ENCODE results near the gene UGT1A5. TPM values are rescaled to one million over a fixed set of nuclear protein-coding genes. Genes with fewer than 3 reads are reported as not detected.

UGT1A5 gene
- total and polyA plus RNA-seq, 8 donors = not detected

DNA sequence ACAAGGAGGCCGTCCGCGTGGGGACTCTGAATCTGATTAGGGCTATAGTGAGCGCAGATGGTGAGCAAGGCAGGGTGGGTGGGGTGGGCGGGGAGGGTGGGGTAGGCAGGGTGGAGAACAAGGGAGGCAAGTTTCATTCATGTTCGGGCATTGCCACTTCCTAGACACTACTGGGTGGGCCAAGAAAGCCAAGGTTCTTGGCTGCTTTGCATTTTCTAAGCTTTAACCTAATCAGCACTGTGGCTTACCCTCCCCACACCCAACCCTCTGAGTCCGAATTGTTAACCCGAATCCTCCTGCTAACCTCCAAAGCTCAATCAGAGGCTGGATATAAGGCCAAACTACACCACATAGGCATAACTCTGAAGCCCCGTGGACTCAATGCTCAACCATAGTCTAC lies 83.5 kb downstream of the UGT1A5 start:
- 84 to 95% methylated on average over 9 of the region's 9 CpGs for WGBS, 2 donors
- no peak overlapping the region for H3K4me3 ChIP-seq
- FAIRE-seq (no peak), ATAC-seq (no peak), DNase-seq (no peak)
- intact Hi-C loops (cut with DNase I) = no loop called here
- TF ChIP-seq, protein P1, sequence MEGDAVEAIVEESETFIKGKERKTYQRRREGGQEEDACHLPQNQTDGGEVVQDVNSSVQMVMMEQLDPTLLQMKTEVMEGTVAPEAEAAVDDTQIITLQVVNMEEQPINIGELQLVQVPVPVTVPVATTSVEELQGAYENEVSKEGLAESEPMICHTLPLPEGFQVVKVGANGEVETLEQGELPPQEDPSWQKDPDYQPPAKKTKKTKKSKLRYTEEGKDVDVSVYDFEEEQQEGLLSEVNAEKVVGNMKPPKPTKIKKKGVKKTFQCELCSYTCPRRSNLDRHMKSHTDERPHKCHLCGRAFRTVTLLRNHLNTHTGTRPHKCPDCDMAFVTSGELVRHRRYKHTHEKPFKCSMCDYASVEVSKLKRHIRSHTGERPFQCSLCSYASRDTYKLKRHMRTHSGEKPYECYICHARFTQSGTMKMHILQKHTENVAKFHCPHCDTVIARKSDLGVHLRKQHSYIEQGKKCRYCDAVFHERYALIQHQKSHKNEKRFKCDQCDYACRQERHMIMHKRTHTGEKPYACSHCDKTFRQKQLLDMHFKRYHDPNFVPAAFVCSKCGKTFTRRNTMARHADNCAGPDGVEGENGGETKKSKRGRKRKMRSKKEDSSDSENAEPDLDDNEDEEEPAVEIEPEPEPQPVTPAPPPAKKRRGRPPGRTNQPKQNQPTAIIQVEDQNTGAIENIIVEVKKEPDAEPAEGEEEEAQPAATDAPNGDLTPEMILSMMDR (IDR thresholded peaks at IDR 0.05) = no peak
- H3K9me3 ChIP-seq = no peaks in the 10 kb centered on the region
- no peaks in the 10 kb centered on the region for H3K27me3 ChIP-seq
- H3K27ac ChIP-seq = no peak overlapping the region
- no peaks in the 10 kb centered on the region for H3K4me1 ChIP-seq
- no peaks in the 10 kb centered on the region for H3K36me3 ChIP-seq

GRCh38 chr2:233798335-233799086 lies 85.8 kb downstream of the UGT1A5 start:
- DNase-seq = no peak

GRCh38 chr2:233799087-233799665 lies 86.5 kb downstream of the UGT1A5 start:
- intact Hi-C loops (cut with DNase I) = no loop called here

More at GRCh38 chr2:233798335-233799086, 85.8 kb downstream of the UGT1A5 start:
- Histone ChIP-seq H3K36me3 (no peaks in the 10 kb centered on the region), H3K27ac (no peak overlapping the region), H3K4me1 (no peaks in the 10 kb centered on the region), H3K27me3 (no peaks in the 10 kb centered on the region), H3K9me3 (no peaks in the 10 kb centered on the region), H3K4me3 (no peak overlapping the region)
- intact Hi-C loops (cut with DNase I) = no loop called here
- 57 to 67% methylated on average over 14 of the region's 14 CpGs for WGBS, 2 donors
- ATAC-seq = no peak
- TF ChIP-seq, protein P1 (IDR thresholded peaks at IDR 0.05) = no peak
- FAIRE-seq = no peak

DNA sequence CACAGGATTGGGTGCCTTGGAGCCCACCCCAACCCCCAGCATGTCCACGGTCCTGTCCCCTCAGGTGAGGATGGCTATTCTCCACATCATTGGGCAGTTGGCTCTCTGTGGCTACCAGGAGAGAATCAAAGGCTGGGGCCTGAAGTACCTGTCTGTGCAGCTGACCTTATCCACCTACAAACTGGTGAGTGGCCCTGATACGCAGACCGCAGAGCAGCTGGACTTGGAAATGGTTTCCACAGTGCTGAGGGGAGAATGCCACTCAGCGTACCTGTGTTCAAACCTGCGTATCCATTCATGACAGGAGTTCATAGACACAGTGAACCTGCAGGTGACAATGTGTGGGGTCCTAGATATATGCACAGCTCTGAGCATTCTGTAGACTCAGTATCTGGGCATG lies 87.0 kb downstream of the UGT1A5 start:
- no peak for ATAC-seq

More at GRCh38 chr2:233799087-233799665, 86.5 kb downstream of the UGT1A5 start:
- DNase-seq (peak in 1 of 6 donors; percentile 24), ATAC-seq (no peak), FAIRE-seq (no peak)
- no peaks in the 10 kb centered on the region for H3K27me3 ChIP-seq
- H3K27ac ChIP-seq = no peak overlapping the region
- WGBS, 2 donors = 44 to 51% methylated on average over 7 of the region's 7 CpGs
- TF ChIP-seq, protein P1 (IDR thresholded peaks at IDR 0.05) = no peak
- H3K36me3 ChIP-seq = no peaks in the 10 kb centered on the region
- H3K4me1 ChIP-seq = no peaks in the 10 kb centered on the region
- H3K4me3 ChIP-seq = no peak overlapping the region
- H3K9me3 ChIP-seq = no peaks in the 10 kb centered on the region

More for the DNA sequence above, 87.0 kb downstream of the UGT1A5 start:
- peak in 1 of 6 donors; percentile 17 for DNase-seq
- no peak overlapping the region for H3K27ac ChIP-seq
- no peaks in the 10 kb centered on the region for H3K27me3 ChIP-seq
- 46 to 74% methylated on average over 5 of the region's 5 CpGs for WGBS, 2 donors
- intact Hi-C loops (cut with DNase I) = no loop called here
- no peaks in the 10 kb centered on the region for H3K36me3 ChIP-seq
- no peak for FAIRE-seq
- no peaks in the 10 kb centered on the region for H3K9me3 ChIP-seq
- no peaks in the 10 kb centered on the region for H3K4me1 ChIP-seq
- TF ChIP-seq, protein P1 (IDR thresholded peaks at IDR 0.05) = no peak
- H3K4me3 ChIP-seq = no peak overlapping the region

Measured in pancreas (tissue), 10 donors.